Measurements from ENCODE around the gene MARCO. TPM values are rescaled to one million over a fixed set of nuclear protein-coding genes. Genes with fewer than 3 reads are reported as not detected.

The MARCO gene
- total RNA-seq, 1 experiment from 2014 or later, result not detected

DNA sequence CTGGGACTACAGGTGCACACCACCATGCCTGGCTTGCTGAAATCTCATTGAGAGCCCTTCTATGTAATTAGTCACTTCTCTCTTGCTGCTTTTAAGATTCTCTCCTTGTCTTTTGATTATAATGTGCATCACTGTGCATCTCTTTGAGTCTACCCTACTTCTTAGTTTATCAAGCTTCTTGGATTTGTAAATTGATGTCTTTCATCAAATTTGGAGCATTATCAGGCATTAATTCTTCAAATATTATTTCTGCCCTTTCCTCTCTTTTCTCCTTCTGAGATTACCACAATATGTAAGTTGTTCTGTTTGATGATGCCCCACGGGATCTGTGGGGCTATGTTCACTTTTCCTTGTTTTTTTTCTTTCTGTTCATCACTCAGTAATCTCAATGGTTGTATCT, 9.0 kb upstream of the MARCO start:
- no peak overlapping the region for H2AK5ac ChIP-seq (ENCODE audit: insufficient read length, low read length)
- H3K4me2 ChIP-seq (ENCODE audit: insufficient read depth, insufficient read length, low read length), result no peak overlapping the region
- DNase-seq, result no peak
- H2BK120ac ChIP-seq (ENCODE audit: low read depth, low read length, poor library complexity, severe bottlenecking), result no peak overlapping the region
- Mint-ChIP-seq H3K27ac (no peak overlapping the region), H3K27me3 (ENCODE audit: low read depth) (peaks cover 16% of the 10 kb centered on the region), H3K4me3 (no peak overlapping the region), H3K4me1 (no peaks in the 10 kb centered on the region), H3K9me3 (peaks cover 15 to 16% of the 10 kb centered on the region in 2 experiments), H3K36me3 (ENCODE audit: insufficient read depth in 1 of 3, low read depth in 3 of 3) (peaks cover 0 to 9% (median 2%) of the 10 kb centered on the region in 3 experiments; a peak in 3 of 7 replicates)
- H4K8ac ChIP-seq (replicated peaks; ENCODE audit: insufficient read length, low read depth, low read length), result no peak overlapping the region
- no peak overlapping the region for H3K9ac ChIP-seq (ENCODE audit: extremely low read depth, insufficient read length, low read length)
- H2BK20ac ChIP-seq (ENCODE audit: low read depth, low read length, poor library complexity, severe bottlenecking), result no peak overlapping the region
- H4K5ac ChIP-seq (ENCODE audit: insufficient read length, low read depth, low read length), result no peak overlapping the region
- H3K23me2 ChIP-seq (ENCODE audit: insufficient read length, low read depth, low read length, poor library complexity, severe bottlenecking), result no peaks in the 10 kb centered on the region
- TF ChIP-seq, protein P1, sequence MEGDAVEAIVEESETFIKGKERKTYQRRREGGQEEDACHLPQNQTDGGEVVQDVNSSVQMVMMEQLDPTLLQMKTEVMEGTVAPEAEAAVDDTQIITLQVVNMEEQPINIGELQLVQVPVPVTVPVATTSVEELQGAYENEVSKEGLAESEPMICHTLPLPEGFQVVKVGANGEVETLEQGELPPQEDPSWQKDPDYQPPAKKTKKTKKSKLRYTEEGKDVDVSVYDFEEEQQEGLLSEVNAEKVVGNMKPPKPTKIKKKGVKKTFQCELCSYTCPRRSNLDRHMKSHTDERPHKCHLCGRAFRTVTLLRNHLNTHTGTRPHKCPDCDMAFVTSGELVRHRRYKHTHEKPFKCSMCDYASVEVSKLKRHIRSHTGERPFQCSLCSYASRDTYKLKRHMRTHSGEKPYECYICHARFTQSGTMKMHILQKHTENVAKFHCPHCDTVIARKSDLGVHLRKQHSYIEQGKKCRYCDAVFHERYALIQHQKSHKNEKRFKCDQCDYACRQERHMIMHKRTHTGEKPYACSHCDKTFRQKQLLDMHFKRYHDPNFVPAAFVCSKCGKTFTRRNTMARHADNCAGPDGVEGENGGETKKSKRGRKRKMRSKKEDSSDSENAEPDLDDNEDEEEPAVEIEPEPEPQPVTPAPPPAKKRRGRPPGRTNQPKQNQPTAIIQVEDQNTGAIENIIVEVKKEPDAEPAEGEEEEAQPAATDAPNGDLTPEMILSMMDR (conservative IDR thresholded peaks at IDR 0.05), result no peak
- H3T11ph ChIP-seq (ENCODE audit: low read length), result no peak overlapping the region
- H2BK15ac ChIP-seq (ENCODE audit: low read depth, low read length), result no peak overlapping the region
- no peak overlapping the region for H3K4ac ChIP-seq (ENCODE audit: low read depth, low read length)
- no peak overlapping the region for H3K18ac ChIP-seq (ENCODE audit: insufficient read length, low read depth, low read length)
- no peaks in the 10 kb centered on the region for H3K4me1 ChIP-seq (ENCODE audit: insufficient read depth, low read length)
- no peak overlapping the region for H3K56ac ChIP-seq (ENCODE audit: insufficient read length, low read depth, low read length)
- no peak overlapping the region for H2AFZ ChIP-seq (ENCODE audit: low read length)
- H3K79me2 ChIP-seq (ENCODE audit: insufficient read depth, low read length), result no peaks in the 10 kb centered on the region
- no peak overlapping the region for H3K14ac ChIP-seq (ENCODE audit: insufficient read depth, low read length)
- no peaks in the 10 kb centered on the region for H4K20me1 ChIP-seq (ENCODE audit: control insufficient read depth, insufficient read depth, insufficient read length)
- no peak overlapping the region for H2BK5ac ChIP-seq (ENCODE audit: insufficient read length, low read length)
- no peaks in the 10 kb centered on the region for H3K79me1 ChIP-seq (ENCODE audit: insufficient read depth, low read depth, low read length, poor library complexity, severe bottlenecking)
- H3K27me3 ChIP-seq (ENCODE audit: insufficient read depth, low read length), result no peaks in the 10 kb centered on the region
- H2BK12ac ChIP-seq (ENCODE audit: insufficient read length, low read depth, low read length), result no peak overlapping the region
- H3K27ac ChIP-seq (ENCODE audit: insufficient read length, low read depth, low read length), result no peak overlapping the region
- peaks cover 8% of the 10 kb centered on the region for H3K9me3 ChIP-seq (ENCODE audit: control insufficient read depth, low read depth, low read length)
- WGBS (ENCODE audit: extremely low coverage, insufficient read length, low lambda C conversion rate), result no CpG with 5 or more reads among the region's 1 CpG
- no peak overlapping the region for H3K23ac ChIP-seq (ENCODE audit: insufficient read length, low read depth, low read length)
- H4K91ac ChIP-seq (ENCODE audit: insufficient read length, low read depth, low read length), result no peak overlapping the region
